ENCODE data around the gene CYB561.
"Not testable (repeated sequence)": the region's sequence is repeated elsewhere in the genome, so short reads cannot be mapped to it uniquely, and the experiment has no call there.

CYB561 gene

DNA sequence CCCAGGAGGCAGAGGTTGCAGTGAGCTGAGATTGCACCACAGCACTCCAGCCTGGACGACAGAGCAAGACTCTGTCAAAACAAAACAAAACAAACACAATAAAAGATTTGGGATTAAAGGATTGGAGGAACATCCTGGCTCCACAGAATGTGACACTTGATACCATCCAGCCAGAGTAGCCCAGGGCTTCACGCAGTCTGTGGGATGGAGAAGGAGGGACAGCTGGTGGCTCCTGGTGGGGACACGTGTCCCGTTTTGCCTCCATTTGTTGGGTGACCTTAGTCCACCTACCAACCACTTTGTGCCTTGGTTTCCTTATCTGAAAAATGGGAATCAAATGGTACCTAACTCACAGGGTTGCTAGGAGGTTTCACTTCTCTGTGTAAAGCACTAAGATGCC is 12.4 kb upstream of the CYB561 start:
- TF ChIP-seq, protein P1, sequence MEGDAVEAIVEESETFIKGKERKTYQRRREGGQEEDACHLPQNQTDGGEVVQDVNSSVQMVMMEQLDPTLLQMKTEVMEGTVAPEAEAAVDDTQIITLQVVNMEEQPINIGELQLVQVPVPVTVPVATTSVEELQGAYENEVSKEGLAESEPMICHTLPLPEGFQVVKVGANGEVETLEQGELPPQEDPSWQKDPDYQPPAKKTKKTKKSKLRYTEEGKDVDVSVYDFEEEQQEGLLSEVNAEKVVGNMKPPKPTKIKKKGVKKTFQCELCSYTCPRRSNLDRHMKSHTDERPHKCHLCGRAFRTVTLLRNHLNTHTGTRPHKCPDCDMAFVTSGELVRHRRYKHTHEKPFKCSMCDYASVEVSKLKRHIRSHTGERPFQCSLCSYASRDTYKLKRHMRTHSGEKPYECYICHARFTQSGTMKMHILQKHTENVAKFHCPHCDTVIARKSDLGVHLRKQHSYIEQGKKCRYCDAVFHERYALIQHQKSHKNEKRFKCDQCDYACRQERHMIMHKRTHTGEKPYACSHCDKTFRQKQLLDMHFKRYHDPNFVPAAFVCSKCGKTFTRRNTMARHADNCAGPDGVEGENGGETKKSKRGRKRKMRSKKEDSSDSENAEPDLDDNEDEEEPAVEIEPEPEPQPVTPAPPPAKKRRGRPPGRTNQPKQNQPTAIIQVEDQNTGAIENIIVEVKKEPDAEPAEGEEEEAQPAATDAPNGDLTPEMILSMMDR (IDR thresholded peaks at IDR 0.05; ENCODE audit: low read depth, low read length): no peak
- no peak overlapping the region for H3K4me3 ChIP-seq (replicated peaks in 1 of 2; ENCODE audit: low read depth in 2 of 2, low read length in 2 of 2)
- no peak for DNase-seq (ENCODE audit: low read depth in 2 of 2)

DNA sequence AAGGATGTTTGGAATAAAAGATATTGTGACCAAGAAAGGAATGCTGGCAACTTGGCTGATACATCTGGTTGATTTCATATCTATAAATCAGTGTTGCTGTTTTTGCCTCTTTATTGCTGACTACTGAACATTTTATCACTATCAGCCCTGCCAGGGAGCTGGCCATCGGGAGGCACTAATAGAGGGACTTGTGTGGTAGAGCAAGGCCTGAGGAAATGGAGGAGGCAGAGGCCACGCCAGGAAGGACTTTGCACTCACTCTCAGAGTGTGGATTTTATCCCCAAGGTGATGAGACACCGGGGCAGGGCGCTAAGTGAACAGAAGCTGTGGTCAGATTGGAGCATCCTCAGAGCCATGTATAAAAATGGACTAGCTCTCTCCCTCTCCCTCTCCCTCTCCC is 9.3 kb upstream of the CYB561 start:
- TF ChIP-seq, protein P1 (IDR thresholded peaks at IDR 0.05; ENCODE audit: low read depth, low read length): no peak
- DNase-seq (ENCODE audit: low read depth in 2 of 2): no peak
- H3K4me3 ChIP-seq (replicated peaks in 1 of 2; ENCODE audit: low read depth in 2 of 2, low read length in 2 of 2): no peak overlapping the region

DNA sequence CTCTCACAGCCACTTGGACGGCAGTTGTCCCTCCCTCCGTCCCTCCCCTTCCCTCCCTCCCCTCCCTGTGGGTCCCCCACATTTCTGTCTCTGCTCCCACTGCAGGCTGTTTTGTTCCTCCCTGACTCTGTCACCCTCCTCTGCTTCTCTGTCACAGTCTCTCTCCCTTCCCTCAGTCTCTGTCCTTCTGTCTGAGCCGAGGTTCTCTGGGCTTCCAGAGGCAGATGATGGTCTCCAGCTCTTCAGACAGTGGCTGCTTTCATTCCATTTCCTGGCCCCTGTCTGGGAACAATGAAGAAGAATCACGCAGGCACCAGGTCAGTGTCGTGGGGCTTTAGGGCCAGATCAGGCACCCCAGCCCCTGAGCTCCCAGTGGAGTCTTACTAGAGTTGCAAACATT is 8.8 kb upstream of the CYB561 start:
- TF ChIP-seq, protein P1 (IDR thresholded peaks at IDR 0.05; ENCODE audit: low read depth, low read length): no peak
- DNase-seq (ENCODE audit: low read depth in 2 of 2): no peak
- H3K4me3 ChIP-seq (replicated peaks in 1 of 2; ENCODE audit: low read depth in 2 of 2, low read length in 2 of 2): no peak overlapping the region

DNA sequence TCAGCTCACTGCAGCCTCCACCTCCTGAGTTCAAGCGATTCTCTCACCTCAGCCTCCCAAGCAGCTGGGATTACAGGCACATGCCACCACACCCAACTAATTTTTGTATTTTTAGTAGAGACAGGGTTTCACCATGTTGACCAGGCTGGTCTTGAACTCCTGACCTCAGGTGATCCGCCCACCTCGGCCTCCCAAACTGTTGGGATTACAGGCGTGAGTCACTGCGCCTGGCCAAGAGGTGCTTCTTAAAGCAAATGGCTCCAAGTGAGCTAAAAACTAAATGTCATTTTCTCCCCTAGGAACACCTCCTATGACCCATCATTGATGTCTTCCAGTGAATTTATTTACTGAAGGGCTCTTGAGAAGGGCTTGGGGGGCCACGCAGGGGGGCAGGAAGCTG is 8.3 kb upstream of the CYB561 start:
- H3K4me3 ChIP-seq (replicated peaks in 1 of 2; ENCODE audit: low read depth in 2 of 2, low read length in 2 of 2); DNase-seq (ENCODE audit: low read depth in 2 of 2): not testable (repeated sequence)

DNA sequence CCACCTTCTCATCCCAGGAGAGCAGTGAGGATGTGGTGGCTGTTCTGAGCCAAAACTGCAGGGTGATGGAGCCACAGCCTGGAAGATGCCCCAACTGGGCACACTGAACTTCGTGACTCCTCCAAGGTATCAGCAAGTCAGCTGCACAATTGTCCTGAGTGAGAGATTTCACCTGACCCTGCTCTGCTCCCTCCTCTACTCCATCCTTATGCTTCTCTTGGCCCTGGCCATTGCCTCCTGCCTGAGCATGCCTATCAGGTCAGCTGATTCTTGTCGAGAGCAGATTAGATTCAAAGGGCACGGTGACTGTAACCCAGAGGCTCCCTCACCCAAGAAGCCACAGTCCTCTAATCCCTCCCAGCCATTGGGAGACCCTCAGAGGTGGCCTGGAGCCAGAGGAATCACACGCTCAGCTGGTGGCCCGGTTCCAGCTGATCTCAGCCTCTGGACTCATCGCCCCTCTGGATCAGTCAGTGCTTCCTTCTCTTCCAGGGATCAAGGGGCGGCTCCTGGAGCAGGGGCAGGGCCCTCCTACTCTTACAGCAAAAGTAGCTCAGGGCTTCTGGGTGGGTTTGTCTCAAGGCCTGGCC is 7.0 kb upstream of the CYB561 start:
- H3K4me3 ChIP-seq (replicated peaks in 1 of 2; ENCODE audit: low read depth in 2 of 2, low read length in 2 of 2): no peak overlapping the region
- no peak for DNase-seq (ENCODE audit: low read depth in 2 of 2)
- TF ChIP-seq, protein P1 (IDR thresholded peaks at IDR 0.05; ENCODE audit: low read depth, low read length): no peak

DNA sequence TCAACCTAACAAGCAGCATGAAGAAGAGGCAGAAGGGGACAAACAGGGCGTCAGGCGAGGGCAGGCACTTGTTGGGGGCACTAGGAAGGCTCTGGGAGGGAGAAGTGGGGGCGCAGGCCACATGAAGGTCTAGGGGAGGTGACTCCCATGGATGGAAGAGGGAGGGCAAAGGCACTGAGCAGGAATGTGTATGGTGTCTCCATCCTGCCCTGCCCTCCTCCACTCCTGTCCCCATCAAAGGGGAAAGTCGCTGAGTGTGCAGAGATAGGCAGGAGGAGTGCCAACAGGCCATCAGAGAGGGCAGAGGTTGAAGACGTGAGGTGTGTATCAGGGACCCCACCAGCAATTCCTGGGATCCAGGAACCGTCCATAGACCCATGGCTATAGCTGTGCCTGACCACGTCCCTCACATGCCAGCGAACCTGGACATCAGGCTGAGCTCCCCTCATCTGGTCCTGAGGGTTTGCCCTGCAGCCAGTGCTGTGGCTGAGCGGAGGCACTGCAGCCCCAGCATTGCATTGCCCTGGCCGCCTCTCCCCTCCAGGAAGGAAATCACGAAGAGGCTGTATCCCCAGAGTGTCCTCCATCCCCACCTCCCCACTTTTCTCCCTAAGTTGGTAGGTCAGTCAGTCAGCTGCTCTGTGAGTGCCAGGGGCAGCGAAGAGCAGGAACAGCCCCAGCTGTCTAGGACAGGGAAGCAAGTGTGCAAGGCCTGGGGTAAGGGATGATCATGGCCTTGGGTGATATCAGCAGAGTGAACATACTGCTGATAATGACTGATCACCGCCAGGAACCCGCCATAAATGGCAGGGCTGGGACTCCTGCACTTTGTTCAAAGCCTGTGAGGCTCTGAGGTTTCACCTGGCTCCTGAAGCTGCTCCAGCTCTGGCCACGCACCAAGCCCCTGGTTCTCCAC is 6.2 kb upstream of the CYB561 start:
- no peak for DNase-seq (ENCODE audit: low read depth in 2 of 2)
- H3K4me3 ChIP-seq (replicated peaks in 1 of 2; ENCODE audit: low read depth in 2 of 2, low read length in 2 of 2): no peak overlapping the region
- TF ChIP-seq, protein P1 (IDR thresholded peaks at IDR 0.05; ENCODE audit: low read depth, low read length): no peak

DNA sequence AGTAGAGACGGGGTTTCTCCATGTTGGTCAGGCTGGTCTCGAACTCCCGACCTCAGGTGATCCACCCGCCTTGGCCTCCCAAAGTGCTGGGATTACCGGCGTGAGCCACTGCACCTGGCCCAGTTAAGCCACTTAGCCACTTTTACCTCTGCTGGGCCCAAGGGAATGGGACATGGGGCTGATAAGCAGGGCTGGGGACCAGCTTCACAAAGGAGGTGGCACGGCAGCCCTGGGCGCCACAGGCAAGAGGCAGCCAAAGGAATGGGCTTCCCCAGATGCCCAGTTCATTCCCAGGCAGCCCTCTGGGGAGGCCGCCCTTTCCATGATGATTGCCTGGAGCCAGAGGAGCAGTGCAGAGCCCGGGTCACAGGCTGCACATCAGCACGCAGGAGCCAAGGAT is 5.0 kb upstream of the CYB561 start:
- TF ChIP-seq, protein P1 (IDR thresholded peaks at IDR 0.05; ENCODE audit: low read depth, low read length): no peak
- DNase-seq (ENCODE audit: low read depth in 2 of 2): no peak
- H3K4me3 ChIP-seq (replicated peaks in 1 of 2; ENCODE audit: low read depth in 2 of 2, low read length in 2 of 2): no peak overlapping the region
